Breast epithelium (tissue), 3 donors: ENCODE results near the gene SPATS2.

Experiments used
- POLR2A ChIP-seq: fragments of 450-650 bp; IDR thresholded peaks from one replicate; pipeline ENCODE4 v1.6.1; 2016; ENCODE audit warnings: antibody characterized with exemption, mild to moderate bottlenecking, moderate library complexity
- POLR2AphosphoS5 ChIP-seq, 3 donors: sonication (generic); formaldehyde crosslinking; IDR thresholded peaks; one replicate each; pipeline ENCODE4 v1.6.1; 2017; ENCODE audit warnings: antibody characterized with exemption in 3 of 3
- TF ChIP-seq, protein P1 (sequence below), 3 donors: fragments of 450-650 bp; IDR thresholded peaks; one replicate each; pipeline ENCODE4 v1.5.1; 2016 to 2017; ENCODE audit warnings: antibody characterized with exemption in 3 of 3, mild to moderate bottlenecking in 3 of 3, moderate library complexity in 3 of 3

DNA sequence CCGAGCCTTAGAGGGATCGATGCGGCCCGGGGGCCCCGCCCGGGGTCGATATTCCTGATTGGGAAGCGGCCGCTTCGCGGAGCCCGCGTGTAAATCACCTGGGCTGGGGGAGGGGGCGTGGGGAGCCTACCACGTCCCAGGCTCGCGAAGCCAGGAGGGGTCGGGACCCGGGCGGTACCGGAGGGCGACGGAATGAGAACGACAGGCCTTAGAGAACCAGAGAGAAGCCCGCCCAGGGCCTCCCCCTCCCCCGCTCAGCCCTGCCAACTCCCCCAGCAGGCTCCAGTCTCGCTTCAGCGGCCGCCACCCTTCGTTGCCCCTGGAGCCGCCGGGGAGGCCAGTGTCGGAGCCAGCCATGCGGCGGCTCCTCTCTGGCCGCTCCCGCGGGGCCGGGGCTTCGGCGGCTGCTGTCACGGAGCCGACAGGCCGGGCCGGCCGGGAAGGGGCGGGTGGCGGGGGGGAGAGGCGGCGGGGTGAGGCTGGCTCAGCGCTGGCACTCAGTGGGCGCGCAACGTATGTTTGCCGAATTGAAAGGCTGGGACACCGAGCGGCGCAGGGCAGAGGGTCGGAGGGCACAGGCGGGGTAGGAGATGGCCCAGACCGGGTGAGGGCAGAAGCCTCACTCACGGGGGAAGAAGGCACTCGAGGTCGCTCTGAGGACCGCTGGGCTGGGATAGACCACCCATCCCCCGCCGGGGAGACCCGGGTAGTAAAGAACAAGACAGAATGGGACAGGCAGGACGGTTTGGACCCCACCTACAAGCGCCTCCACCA is 22.0 kb upstream of the SPATS2 start:
- TF ChIP-seq, protein P1, sequence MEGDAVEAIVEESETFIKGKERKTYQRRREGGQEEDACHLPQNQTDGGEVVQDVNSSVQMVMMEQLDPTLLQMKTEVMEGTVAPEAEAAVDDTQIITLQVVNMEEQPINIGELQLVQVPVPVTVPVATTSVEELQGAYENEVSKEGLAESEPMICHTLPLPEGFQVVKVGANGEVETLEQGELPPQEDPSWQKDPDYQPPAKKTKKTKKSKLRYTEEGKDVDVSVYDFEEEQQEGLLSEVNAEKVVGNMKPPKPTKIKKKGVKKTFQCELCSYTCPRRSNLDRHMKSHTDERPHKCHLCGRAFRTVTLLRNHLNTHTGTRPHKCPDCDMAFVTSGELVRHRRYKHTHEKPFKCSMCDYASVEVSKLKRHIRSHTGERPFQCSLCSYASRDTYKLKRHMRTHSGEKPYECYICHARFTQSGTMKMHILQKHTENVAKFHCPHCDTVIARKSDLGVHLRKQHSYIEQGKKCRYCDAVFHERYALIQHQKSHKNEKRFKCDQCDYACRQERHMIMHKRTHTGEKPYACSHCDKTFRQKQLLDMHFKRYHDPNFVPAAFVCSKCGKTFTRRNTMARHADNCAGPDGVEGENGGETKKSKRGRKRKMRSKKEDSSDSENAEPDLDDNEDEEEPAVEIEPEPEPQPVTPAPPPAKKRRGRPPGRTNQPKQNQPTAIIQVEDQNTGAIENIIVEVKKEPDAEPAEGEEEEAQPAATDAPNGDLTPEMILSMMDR (IDR thresholded peaks at IDR 0.05): no peak
- TF ChIP-seq POLR2AphosphoS5 (IDR thresholded peaks at IDR 0.05) (no peak), POLR2A (no peak)
